Right cardiac atrium (tissue), 5 donors: ENCODE results near the gene ETV3. TPM values are rescaled to one million over a fixed set of nuclear protein-coding genes. Genes with fewer than 3 reads are reported as not detected.

Source experiments
- ATAC-seq, 2 donors: fragments of 200-7000 bp; cut with Tn5 transposase; one replicate each; pipeline versions ENCODE4 v1.8.0 to v1.9.1; 2020; ENCODE audit warnings: moderate library complexity in 2 of 2, mild to moderate bottlenecking in 1 of 2
- DNase-seq, 3 donors: peaks; one replicate each; pipeline ENCODE4 v3.0.0-alpha.2; 2020
- H3K27ac ChIP-seq: one replicate; pipeline ENCODE4 v1.5.1; 2013; ENCODE audit warnings: mild to moderate bottlenecking, low read length, control low read depth, moderate library complexity
- H3K27me3 ChIP-seq: one replicate; pipeline ENCODE4 v1.6.1; 2013; ENCODE audit not compliant: control insufficient read depth, insufficient read depth
- H3K4me1 ChIP-seq: one replicate; pipeline ENCODE4 v1.6.1; 2013; ENCODE audit warnings: low read length; ENCODE audit not compliant: control insufficient read depth, insufficient read depth
- H3K4me3 ChIP-seq: one replicate; pipeline ENCODE4 v1.5.1; 2013; ENCODE audit warnings: low read length, control low read depth
- H3K9me3 ChIP-seq: one replicate; pipeline ENCODE4 v1.6.1; 2013; ENCODE audit warnings: low read length; ENCODE audit not compliant: control insufficient read depth
- WGBS: extraction: QIAGEN DNeasy Blood & Tissue Kit; methylation state at CpG from one replicate; pipeline ENCODE4 v1.1.7; 2013; 5-methylcytosine and 5-hydroxymethylcytosine counted together
- intact Hi-C, 4 donors: fragments of 100-400 bp; cut with DNase I; formaldehyde crosslinking; loops; one replicate each; pipeline versions ENCODE4 v1.11.0 to v1.14.0; 2022 to 2023
- polyA plus RNA-seq: library from polyadenylated mRNA; stranded (reverse); fragments of 200-250 nt; gene quantifications from one replicate; pipeline ENCODE4 v1.2.3, GENCODE V29; 2013
- total RNA-seq, 4 donors: library from RNA; stranded (reverse); fragmentation: NEBNext Ultra II Directional; extraction: Animal tissue kit (Norgen Biotek cat#: 25700); gene quantifications; one replicate each; pipeline ENCODE4 v1.2.1, GENCODE V29; 2021
- donor health status: healthy with polysubstance abuse.
- donor health status: DM: no; HTN: yes; CAD: no.
- donor health status: DM: no; HTN: no; CAD: no.
- donor health status: DM: no; HTN: yes; CAD: no; lungs with severe emphysema.
- donor health status: DM: yes; HTN: yes; CAD: no.

The ETV3 gene
- total and polyA plus RNA-seq, 5 donors, result 6.5 to 22.9 (median 18.6) TPM

- Histone ChIP-seq H3K4me1 (no peaks in the 10 kb centered on the region), H3K27ac (no peak overlapping the region), H3K4me3 (no peak overlapping the region), H3K27me3 (no peaks in the 10 kb centered on the region), H3K9me3 (no peaks in the 10 kb centered on the region)
- WGBS, result 74% methylated on average over 4 of the region's 4 CpGs
- ATAC-seq (no peak), DNase-seq (no peak)
- intact Hi-C loops, result no loop called here
Observed at GRCh38 chr1:157158967-157159366, 20.8 kb upstream of the ETV3 start.

DNA sequence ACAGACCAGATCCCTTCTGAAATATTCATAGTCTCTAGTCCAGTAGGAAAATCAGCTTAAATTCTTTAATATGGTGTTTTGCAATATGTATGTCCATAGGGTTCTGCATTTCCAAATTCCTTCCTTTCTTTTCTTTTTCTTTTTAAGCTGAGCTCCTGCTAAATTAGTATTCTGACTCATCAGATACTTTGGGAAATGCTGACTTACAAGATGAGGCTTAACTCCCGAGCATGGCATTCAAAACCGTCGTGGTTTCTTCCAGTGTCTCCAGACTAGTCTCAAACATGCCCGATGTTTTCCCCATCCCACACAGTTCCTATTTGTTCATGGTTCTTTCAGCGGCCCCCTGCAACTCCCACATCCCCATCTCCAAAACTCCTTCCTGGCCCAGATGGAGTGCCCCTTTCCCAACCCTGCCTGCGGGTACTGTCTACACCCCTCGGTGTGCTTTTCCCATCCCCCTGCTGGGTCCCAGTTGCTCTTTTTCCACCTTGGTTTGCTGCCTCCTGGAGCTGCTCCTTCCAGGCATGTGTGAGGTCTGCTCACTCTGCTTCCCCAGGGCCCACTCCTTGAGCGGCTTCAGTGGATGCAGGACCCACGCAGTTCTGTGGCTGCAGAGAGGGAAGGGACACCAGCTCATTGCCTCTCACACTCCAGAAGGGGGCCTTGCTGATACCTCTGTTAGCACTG lies 19.5 kb upstream of the ETV3 start:
- no peak for ATAC-seq
- Histone ChIP-seq H3K27me3 (no peaks in the 10 kb centered on the region), H3K27ac (no peak overlapping the region), H3K9me3 (no peaks in the 10 kb centered on the region), H3K4me3 (no peak overlapping the region), H3K4me1 (no peaks in the 10 kb centered on the region)
- WGBS, result 62% methylated on average over 9 of the region's 9 CpGs
- intact Hi-C loops, result loop anchor here in 2 of 4 donors (2.0 kb wide), 2 partner anchors 67 to 69 kb away; no protein-coding TSS in a partner anchor
- DNase-seq, result no peak

DNA sequence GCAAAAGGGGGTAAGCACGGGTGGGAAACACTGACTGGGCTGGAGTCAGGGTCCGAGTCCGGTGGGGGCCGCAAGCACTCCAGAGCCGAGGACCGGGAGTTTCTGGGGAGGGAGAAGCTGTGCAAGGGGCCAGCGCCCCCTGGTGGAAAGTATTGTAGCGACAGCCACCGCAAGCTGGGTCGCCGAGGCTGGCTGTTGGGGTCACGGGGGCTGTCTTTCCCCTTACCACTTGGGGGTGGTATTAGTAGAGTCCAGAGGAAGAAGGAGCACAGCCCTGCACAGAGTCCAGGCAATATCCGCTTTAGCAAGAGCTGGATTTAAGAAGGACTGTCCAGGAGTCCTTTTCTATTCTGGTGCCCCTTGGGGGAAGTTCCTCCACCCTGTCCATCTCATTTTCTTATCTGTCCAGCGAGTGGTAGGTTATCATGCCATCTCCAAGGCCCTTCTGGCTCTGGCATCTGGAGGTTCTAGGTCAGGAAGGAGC lies 17.9 kb upstream of the ETV3 start:
- Histone ChIP-seq H3K27me3 (no peaks in the 10 kb centered on the region), H3K27ac (no peak overlapping the region), H3K9me3 (no peaks in the 10 kb centered on the region), H3K4me3 (peak overlapping the region; percentile 1), H3K4me1 (no peaks in the 10 kb centered on the region)
- DNase-seq (peak; percentile 79 to 90 (median 89)), ATAC-seq (peak; percentile 75 to 76)
- intact Hi-C loops, result loop anchor here in 2 of 4 donors (2.0 kb wide), 2 partner anchors 65 to 67 kb away; no protein-coding TSS in a partner anchor
- 3% methylated on average over 14 of the region's 14 CpGs for WGBS

DNA sequence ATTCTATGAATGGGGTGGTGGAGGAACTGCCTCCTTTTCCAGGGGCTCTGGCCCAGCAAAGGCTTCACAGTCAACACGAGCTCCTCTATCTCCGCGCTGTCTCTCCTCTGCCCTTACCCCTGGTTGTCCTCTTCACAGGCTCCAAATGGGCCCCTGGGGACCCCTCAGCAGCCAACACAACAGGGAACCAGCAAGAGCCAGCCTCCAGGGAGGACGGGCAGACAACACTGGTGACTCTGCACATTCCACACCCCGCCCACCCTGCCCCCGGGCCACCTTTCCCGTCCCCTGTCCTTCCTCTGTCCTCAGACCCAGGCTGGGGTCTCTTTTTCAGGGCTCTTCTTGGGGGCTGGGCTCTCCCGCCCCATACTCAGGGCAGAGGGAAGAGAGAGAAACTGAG lies 17.5 kb upstream of the ETV3 start:
- Histone ChIP-seq H3K4me3 (peak overlapping the region; percentile 1), H3K27me3 (no peaks in the 10 kb centered on the region), H3K27ac (no peak overlapping the region), H3K4me1 (no peaks in the 10 kb centered on the region), H3K9me3 (no peaks in the 10 kb centered on the region)
- ATAC-seq (peak; percentile 39 to 50), DNase-seq (peak; percentile 32 to 67 (median 61))
- intact Hi-C loops, result loop anchor here (1.0 to 2.0 kb wide), 3 partner anchors 65 to 67 kb away; no protein-coding TSS in a partner anchor
- WGBS, result 11% methylated on average over 8 of the region's 8 CpGs

DNA sequence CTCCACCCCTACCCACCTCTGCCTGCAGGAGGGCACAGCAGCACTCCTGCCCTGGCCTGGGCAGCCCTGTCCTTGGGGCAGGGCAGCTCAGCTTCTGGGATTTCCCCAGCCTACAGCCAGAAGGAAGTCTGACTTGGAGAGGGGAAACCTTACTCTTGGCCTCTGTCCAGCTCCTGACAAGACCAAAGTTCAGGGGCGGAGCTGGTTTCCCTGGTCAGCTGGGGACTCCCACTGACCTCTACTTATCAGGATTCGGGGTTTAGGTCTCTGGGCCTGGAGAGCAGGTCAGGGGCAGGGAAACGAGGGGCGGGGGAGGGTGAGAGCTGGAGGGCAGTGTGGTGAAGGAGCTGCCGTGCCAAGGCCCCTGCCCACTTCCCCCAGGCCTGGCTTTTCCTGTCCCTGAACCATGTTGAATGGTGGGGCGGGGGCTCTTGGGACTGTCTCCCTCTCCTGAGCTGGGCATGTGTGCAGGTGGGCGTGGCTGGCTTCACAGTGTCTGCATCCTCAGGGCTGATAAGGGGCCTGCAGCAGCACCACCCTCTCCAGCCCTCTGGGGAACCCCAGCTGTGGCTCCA lies 16.8 kb upstream of the ETV3 start:
- no peaks in the 10 kb centered on the region for H3K9me3 ChIP-seq
- no peak overlapping the region for H3K4me3 ChIP-seq
- H3K4me1 ChIP-seq, result no peaks in the 10 kb centered on the region
- no peak overlapping the region for H3K27ac ChIP-seq
- peak; percentile 67 to 85 (median 80) for DNase-seq
- ATAC-seq, result peak; percentile 73 to 87
- no peaks in the 10 kb centered on the region for H3K27me3 ChIP-seq
- intact Hi-C loops, result loop anchor here in 2 of 4 donors (1.0 to 2.0 kb wide), 2 partner anchors 64 to 65 kb away; no protein-coding TSS in a partner anchor
- WGBS, result 36% methylated on average over 7 of the region's 7 CpGs

GRCh38 chr1:157154291-157154690 lies 16.1 kb upstream of the ETV3 start:
- peak in 1 of 2 donors; percentile 4 for ATAC-seq
- Histone ChIP-seq H3K27ac (no peak overlapping the region), H3K4me3 (no peak overlapping the region), H3K27me3 (no peaks in the 10 kb centered on the region), H3K9me3 (no peaks in the 10 kb centered on the region), H3K4me1 (no peaks in the 10 kb centered on the region)
- no peak for DNase-seq
- intact Hi-C loops, result loop anchor here in 1 of 4 donors (2.0 kb wide), 1 partner anchor 63 kb away; no protein-coding TSS in a partner anchor
- 59% methylated on average over 5 of the region's 5 CpGs for WGBS

GRCh38 chr1:157153746-157154145 lies 15.6 kb upstream of the ETV3 start:
- intact Hi-C loops, result loop anchor here in 1 of 4 donors (2.0 kb wide), 1 partner anchor 63 kb away; no protein-coding TSS in a partner anchor
- no peak overlapping the region for H3K4me3 ChIP-seq
- ATAC-seq, result no peak
- no peaks in the 10 kb centered on the region for H3K27me3 ChIP-seq
- DNase-seq, result no peak
- WGBS, result 73% methylated on average over 1 of the region's 1 CpG
- H3K27ac ChIP-seq, result no peak overlapping the region
- no peaks in the 10 kb centered on the region for H3K4me1 ChIP-seq
- H3K9me3 ChIP-seq, result no peaks in the 10 kb centered on the region

DNA sequence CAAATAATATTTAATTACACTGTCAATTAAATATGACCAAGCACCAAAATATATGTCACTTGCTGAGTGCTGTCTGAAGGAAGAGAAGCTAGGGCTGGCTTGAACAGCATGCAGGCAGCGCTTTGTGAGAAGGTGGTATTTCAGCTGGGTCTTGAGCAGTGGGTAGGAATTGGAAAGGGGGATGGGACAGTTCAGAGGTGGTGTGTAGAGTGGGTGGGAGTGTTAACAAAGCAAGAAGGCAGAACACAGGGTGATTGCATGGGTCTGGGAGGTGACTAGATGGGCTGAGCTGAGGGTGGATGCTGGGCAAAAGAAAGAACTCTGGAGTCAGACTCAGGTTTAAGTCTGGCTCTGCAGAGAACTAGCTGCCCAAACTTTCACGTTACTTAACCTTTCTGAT lies 14.3 kb upstream of the ETV3 start:
- Histone ChIP-seq H3K9me3 (no peaks in the 10 kb centered on the region), H3K4me1 (no peaks in the 10 kb centered on the region), H3K27me3 (no peaks in the 10 kb centered on the region), H3K4me3 (no peak overlapping the region), H3K27ac (no peak overlapping the region)
- DNase-seq, result no peak
- WGBS, result 96% methylated on average over 2 of the region's 2 CpGs
- intact Hi-C loops, result no loop called here
- no peak for ATAC-seq

- intact Hi-C loops, result no loop called here
- ATAC-seq (no peak), DNase-seq (no peak)
- no peak overlapping the region for H3K27ac ChIP-seq
- WGBS, result 78% methylated on average over 3 of the region's 3 CpGs
- no peak overlapping the region for H3K4me3 ChIP-seq
- H3K27me3 ChIP-seq, result no peaks in the 10 kb centered on the region
- no peaks in the 10 kb centered on the region for H3K4me1 ChIP-seq
- no peaks in the 10 kb centered on the region for H3K9me3 ChIP-seq
Observed at GRCh38 chr1:157151506-157151905, 13.3 kb upstream of the ETV3 start.

- Histone ChIP-seq H3K27ac (no peak overlapping the region), H3K4me3 (no peak overlapping the region), H3K4me1 (no peaks in the 10 kb centered on the region), H3K27me3 (no peaks in the 10 kb centered on the region), H3K9me3 (no peaks in the 10 kb centered on the region)
- intact Hi-C loops, result no loop called here
- whole genome bisulfite sequencing, result 81% methylated on average over 3 of the region's 3 CpGs
- DNase-seq (no peak), ATAC-seq (no peak)
Observed at GRCh38 chr1:157151073-157151472, 12.9 kb upstream of the ETV3 start.

- WGBS, result 90% methylated on average over 6 of the region's 6 CpGs
- intact Hi-C loops, result no loop called here
- H3K4me3 ChIP-seq, result no peak overlapping the region
- H3K9me3 ChIP-seq, result no peaks in the 10 kb centered on the region
- DNase-seq (no peak), ATAC-seq (no peak)
- H3K4me1 ChIP-seq, result no peaks in the 10 kb centered on the region
- H3K27me3 ChIP-seq, result no peaks in the 10 kb centered on the region
- no peak overlapping the region for H3K27ac ChIP-seq
Observed at GRCh38 chr1:157150631-157151030, 12.4 kb upstream of the ETV3 start.
